Loucy (cell line): ENCODE measurements around the gene CNKSR3.

Experiments
- EZH2phosphoT487 ChIP-seq: fragments of 200-600 bp; IDR thresholded peaks from 2 replicates; pipeline ENCODE4 v1.6.1; 2018; ENCODE audit warnings: antibody characterized with exemption, mild to moderate bottlenecking, moderate library complexity, borderline replicate concordance
- TF ChIP-seq, protein P1 (sequence below): fragments of 200-600 bp; sonication (generic); conservative IDR thresholded peaks from 2 replicates; pipeline ENCODE4 v1.5.1; 2014; ENCODE audit warnings: mild to moderate bottlenecking, antibody characterized with exemption, low read length

DNA sequence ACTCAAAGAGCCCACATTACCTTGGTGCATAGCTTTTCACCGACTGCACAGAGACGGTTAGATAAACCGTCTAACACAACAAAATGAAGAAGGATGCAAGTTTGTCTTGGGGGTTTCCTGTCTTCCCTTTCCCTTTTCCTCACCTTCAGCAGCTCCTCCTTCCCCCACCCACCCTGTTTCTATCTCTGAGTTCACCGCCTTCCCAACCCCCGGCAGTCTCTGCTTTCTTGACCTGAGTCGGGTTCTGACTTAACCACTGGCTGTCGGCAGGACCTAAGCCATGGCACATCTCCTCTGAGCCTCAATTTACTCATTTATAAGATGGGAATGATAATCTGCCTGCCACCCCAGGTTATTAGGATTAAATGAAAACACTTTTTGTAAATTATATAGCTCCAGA lies 25.8 kb upstream of the CNKSR3 start:
- TF ChIP-seq, protein P1, sequence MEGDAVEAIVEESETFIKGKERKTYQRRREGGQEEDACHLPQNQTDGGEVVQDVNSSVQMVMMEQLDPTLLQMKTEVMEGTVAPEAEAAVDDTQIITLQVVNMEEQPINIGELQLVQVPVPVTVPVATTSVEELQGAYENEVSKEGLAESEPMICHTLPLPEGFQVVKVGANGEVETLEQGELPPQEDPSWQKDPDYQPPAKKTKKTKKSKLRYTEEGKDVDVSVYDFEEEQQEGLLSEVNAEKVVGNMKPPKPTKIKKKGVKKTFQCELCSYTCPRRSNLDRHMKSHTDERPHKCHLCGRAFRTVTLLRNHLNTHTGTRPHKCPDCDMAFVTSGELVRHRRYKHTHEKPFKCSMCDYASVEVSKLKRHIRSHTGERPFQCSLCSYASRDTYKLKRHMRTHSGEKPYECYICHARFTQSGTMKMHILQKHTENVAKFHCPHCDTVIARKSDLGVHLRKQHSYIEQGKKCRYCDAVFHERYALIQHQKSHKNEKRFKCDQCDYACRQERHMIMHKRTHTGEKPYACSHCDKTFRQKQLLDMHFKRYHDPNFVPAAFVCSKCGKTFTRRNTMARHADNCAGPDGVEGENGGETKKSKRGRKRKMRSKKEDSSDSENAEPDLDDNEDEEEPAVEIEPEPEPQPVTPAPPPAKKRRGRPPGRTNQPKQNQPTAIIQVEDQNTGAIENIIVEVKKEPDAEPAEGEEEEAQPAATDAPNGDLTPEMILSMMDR = no peak
- no peak for TF ChIP-seq EZH2phosphoT487
